ENCODE results near the gene KIF26B.

KIF26B gene

GRCh38 chr1:245579881-245580280 is 425.1 kb downstream of the KIF26B start:
- no peak for DNase-seq

GRCh38 chr1:245580651-245581050 is 425.9 kb downstream of the KIF26B start:
- DNase-seq, result no peak

- no peak for DNase-seq
Measured at GRCh38 chr1:245582026-245582425, 427.2 kb downstream of the KIF26B start.

- DNase-seq, result no peak
Measured at GRCh38 chr1:245583081-245583480, 428.3 kb downstream of the KIF26B start.

GRCh38 chr1:245583575-245584330 is 429.0 kb downstream of the KIF26B start:
- DNase-seq, result no peak

- DNase-seq, result no peak
Measured at GRCh38 chr1:245585252-245585959, 430.6 kb downstream of the KIF26B start.

- DNase-seq, result no peak
Measured at GRCh38 chr1:245587435-245588115, 432.8 kb downstream of the KIF26B start.

GRCh38 chr1:245588116-245588639 is 433.4 kb downstream of the KIF26B start:
- no peak for DNase-seq

GRCh38 chr1:245589316-245589715 is 434.5 kb downstream of the KIF26B start:
- DNase-seq, result no peak

GRCh38 chr1:245589906-245590305 is 435.1 kb downstream of the KIF26B start:
- no peak for DNase-seq

- no peak for DNase-seq
Measured at GRCh38 chr1:245590726-245591125, 435.9 kb downstream of the KIF26B start.

- DNase-seq, result no peak
Measured at GRCh38 chr1:245591346-245592188, 436.8 kb downstream of the KIF26B start.

GRCh38 chr1:245592189-245592460 is 437.3 kb downstream of the KIF26B start:
- DNase-seq, result no peak

- DNase-seq, result no peak
Measured at GRCh38 chr1:245598524-245599305, 443.9 kb downstream of the KIF26B start.

- peak; percentile 37 to 51 for DNase-seq
Measured at GRCh38 chr1:245599371-245600174, 444.8 kb downstream of the KIF26B start.

- no peak for DNase-seq
Measured at GRCh38 chr1:245600658-245601057, 445.9 kb downstream of the KIF26B start.

- no peak for DNase-seq
Measured at GRCh38 chr1:245603311-245603865, 448.6 kb downstream of the KIF26B start.

- DNase-seq, result no peak
Measured at GRCh38 chr1:245604979-245605378, 450.2 kb downstream of the KIF26B start.

GRCh38 chr1:245605480-245606156 is 450.8 kb downstream of the KIF26B start:
- no peak for DNase-seq

GRCh38 chr1:245606157-245606725 is 451.5 kb downstream of the KIF26B start:
- no peak for DNase-seq
